Heart left ventricle (tissue), 13 donors: Measurements from ENCODE around the gene ATP7A.
A peak's percentile ranks its signal among the peaks of the same experiment; 100 is the strongest.

Source experiments
- CTCF ChIP-seq, 12 donors: fragments of 200-600 bp; sonication (generic) in 4 of 12; IDR thresholded peaks; one replicate each; pipeline versions ENCODE4 v1.5.0 to v1.8.0; 2018 to 2022; ENCODE audit warnings: antibody characterized with exemption in 12 of 12, mild to moderate bottlenecking in 5 of 12
- POLR2A ChIP-seq, 2 donors: fragments of 450-650 bp; IDR thresholded peaks; one replicate each; pipeline ENCODE4 v1.6.1; 2017; ENCODE audit warnings: antibody characterized with exemption in 2 of 2, mild to moderate bottlenecking in 2 of 2, moderate library complexity in 2 of 2
- donor health status: ischemic (EF 13 %, LVEDD 7.1; RV severe dilation, severe dysfunction).
- donor health status: DM: no; HTN: yes; CAD: no.
- donor health status: DM: no; HTN: no; CAD: no.
- donor health status: ischemic (EF 25% LVEDD 6.9; RV normal size, moderate dysfunction).
- donor health status: ischemic (EF 25% LVEDD 5.7; RV mildly dilated, moderate dysfunction).
- donor health status: ischemic (EF 35%, LVEDD 5.7; RV mildly dilated, moderate dysfunction).
- donor health status: nonischemic (EF 11% LVEDD 7.7; RV severe dilation, severe dysfunction).
- donor health status: DM: yes; HTN: yes; CAD: no.
- donor health status: PGD.
- donor health status: ischemic (EF 29% LVEDD 5.4; RV normal size, mild dysfunction).
- donor health status: nonischemic (EF 23%, LVEDD 6.1; RV moderate dilation, normal function).

- peak in 10 of 12 donors; percentile 5 to 64 (median 36) for TF ChIP-seq CTCF (IDR thresholded peaks at IDR 0.05)
- TF ChIP-seq POLR2A (IDR thresholded peaks at IDR 0.05): peak; percentile 56 to 75
Observed at GRCh38 chrX:77899081-77899828, 11.2 kb upstream of the ATP7A start, which contains the start of gene COX7B.
